ENCODE data around the gene SEMA3C. TPM values are rescaled to one million over a fixed set of nuclear protein-coding genes. Genes with fewer than 3 reads are reported as not detected.

The SEMA3C gene
- total and polyA plus RNA-seq, 2 experiments from 2014 or later = 15.5 to 53.5 TPM

- DNase-seq (ENCODE audit: low read depth in 1 of 2, low spot score in 1 of 2) = no peak
- no peaks in the 10 kb centered on the region for H3K36me3 ChIP-seq
- H3K27me3 ChIP-seq = no peaks in the 10 kb centered on the region
- no peak overlapping the region for H3K27ac ChIP-seq
- TF ChIP-seq CTCF (IDR thresholded peaks at IDR 0.05; ENCODE audit: low read depth, low read length) = no peak
- H3K4me1 ChIP-seq (ENCODE audit: low read depth) = peaks cover 4% of the 10 kb centered on the region
- no peak overlapping the region for H3K4me3 ChIP-seq
- H3K9me3 ChIP-seq (ENCODE audit: low read depth) = no peaks in the 10 kb centered on the region
These were observed 182.3 kb downstream of the SEMA3C start for GRCh38 chr7:80736371-80737125.

GRCh38 chr7:80735330-80735729 lies 183.5 kb downstream of the SEMA3C start:
- Histone ChIP-seq H3K4me1 (ENCODE audit: low read depth) (peaks cover 4% of the 10 kb centered on the region), H3K27me3 (no peaks in the 10 kb centered on the region), H3K9me3 (ENCODE audit: low read depth) (no peaks in the 10 kb centered on the region), H3K27ac (no peak overlapping the region), H3K36me3 (no peaks in the 10 kb centered on the region), H3K4me3 (no peak overlapping the region)
- TF ChIP-seq CTCF (IDR thresholded peaks at IDR 0.05; ENCODE audit: low read depth, low read length) = no peak
- DNase-seq (ENCODE audit: low read depth in 1 of 2, low spot score in 1 of 2) = no peak

- peaks cover 4% of the 10 kb centered on the region for H3K4me1 ChIP-seq (ENCODE audit: low read depth)
- H3K27me3 ChIP-seq = no peaks in the 10 kb centered on the region
- no peak overlapping the region for H3K4me3 ChIP-seq
- H3K36me3 ChIP-seq = no peaks in the 10 kb centered on the region
- no peak overlapping the region for H3K27ac ChIP-seq
- DNase-seq (ENCODE audit: low read depth in 1 of 2, low spot score in 1 of 2) = no peak
- TF ChIP-seq CTCF (IDR thresholded peaks at IDR 0.05; ENCODE audit: low read depth, low read length) = no peak
- H3K9me3 ChIP-seq (ENCODE audit: low read depth) = no peaks in the 10 kb centered on the region
These were observed 184.8 kb downstream of the SEMA3C start for GRCh38 chr7:80734011-80734410.

- Histone ChIP-seq H3K4me1 (ENCODE audit: low read depth) (peaks cover 4% of the 10 kb centered on the region), H3K4me3 (no peak overlapping the region), H3K36me3 (no peaks in the 10 kb centered on the region), H3K27me3 (no peaks in the 10 kb centered on the region), H3K9me3 (ENCODE audit: low read depth) (no peaks in the 10 kb centered on the region), H3K27ac (no peak overlapping the region)
- TF ChIP-seq CTCF (IDR thresholded peaks at IDR 0.05; ENCODE audit: low read depth, low read length) = no peak
- no peak for DNase-seq (ENCODE audit: low read depth in 1 of 2, low spot score in 1 of 2)
These were observed 185.4 kb downstream of the SEMA3C start for GRCh38 chr7:80733333-80733915.

- Histone ChIP-seq H3K27ac (no peak overlapping the region), H3K4me3 (no peak overlapping the region), H3K9me3 (ENCODE audit: low read depth) (no peaks in the 10 kb centered on the region), H3K36me3 (no peaks in the 10 kb centered on the region), H3K4me1 (ENCODE audit: low read depth) (peaks cover 4% of the 10 kb centered on the region), H3K27me3 (no peaks in the 10 kb centered on the region)
- TF ChIP-seq CTCF (IDR thresholded peaks at IDR 0.05; ENCODE audit: low read depth, low read length) = peak; percentile 8
- DNase-seq (ENCODE audit: low read depth in 1 of 2, low spot score in 1 of 2) = no peak
These were observed 186.2 kb downstream of the SEMA3C start for GRCh38 chr7:80732630-80733029.
